K562 (cell line): ENCODE measurements around the gene SMCHD1. TPM values are rescaled to one million over a fixed set of nuclear protein-coding genes. Genes with fewer than 3 reads are reported as not detected.

Experiments used
- ATF3 ChIP-seq, 2 experiments: fragments of 450-650 bp in 1 of 2; sonication (generic) in 1 of 2; formaldehyde crosslinking in 1 of 2; IDR thresholded peaks in 1 of 2; conservative IDR thresholded peaks in 1 of 2; 2 replicates each; pipeline versions ENCODE4 v1.6.1 to v1.8.1; 2016 to 2023; ENCODE audit warnings: mild to moderate bottlenecking in 2 of 2, moderate library complexity in 2 of 2, inconsistent platforms in 1 of 2, missing genetic modification reagents in 1 of 2
- CREM ChIP-seq: IDR thresholded peaks from 2 replicates; pipeline ENCODE4 v1.6.1; 2014; ENCODE audit warnings: antibody characterized with exemption, low read depth
- E2F8 ChIP-seq: fragments of 450-650 bp; IDR thresholded peaks from 2 replicates; pipeline ENCODE4 v1.7.1; 2018; ENCODE audit warnings: mild to moderate bottlenecking, low read depth; ENCODE audit not compliant: partially characterized antibody
- FOXM1 ChIP-seq, 2 experiments: fragments of 450-650 bp in 1 of 2; sonication (generic) in 1 of 2; formaldehyde crosslinking in 1 of 2; IDR thresholded peaks; 2 replicates each; pipeline versions ENCODE4 v1.6.1 to v1.9.0; 2017 to 2022; ENCODE audit warnings: low read depth in 2 of 2, mild to moderate bottlenecking in 2 of 2, missing genetic modification reagents in 1 of 2, moderate library complexity in 1 of 2
- HEY1 ChIP-seq: fragments of 250-450 bp; sonication (Bioruptor Pico); IDR thresholded peaks from 2 replicates; pipeline ENCODE4 v1.5.0; 2020; ENCODE audit warnings: mild to moderate bottlenecking, moderate library complexity, borderline replicate concordance
- HINFP ChIP-seq: fragments of 450-650 bp; conservative IDR thresholded peaks from 2 replicates; pipeline ENCODE4 v1.6.1; 2016; ENCODE audit warnings: missing genetic modification characterization, low read depth, mild to moderate bottlenecking, control low read depth, missing compliant biosample characterization
- ID3 ChIP-seq, 2 experiments: fragments of 250-450 bp in 1 of 2; fragments of 450-650 bp in 1 of 2; sonication (Bioruptor Pico) in 1 of 2; IDR thresholded peaks; 2 replicates each; pipeline versions ENCODE4 v1.6.1 to v1.8.0; 2016 to 2021; ENCODE audit warnings: mild to moderate bottlenecking in 2 of 2, moderate library complexity in 2 of 2, missing compliant biosample characterization in 1 of 2, missing genetic modification characterization in 1 of 2
- KLF10 ChIP-seq: fragments of 250-450 bp; sonication (Bioruptor Pico); IDR thresholded peaks from 2 replicates; pipeline ENCODE4 v1.6.1; 2021; ENCODE audit warnings: matching md5 sums
- NR3C1 ChIP-seq: sonication (generic); formaldehyde crosslinking; IDR thresholded peaks from 2 replicates; pipeline ENCODE4 v1.8.1; 2022; ENCODE audit warnings: missing genetic modification reagents
- PRPF4 ChIP-seq: fragments of 200-400 bp; formaldehyde crosslinking; IDR thresholded peaks from one replicate; pipeline ENCODE4 v1.6.1; 2017; ENCODE audit warnings: low read length, low read depth, mild to moderate bottlenecking; ENCODE audit not compliant: insufficient read depth, poor library complexity, severe bottlenecking
- SAFB2 ChIP-seq: fragments of 200-400 bp; formaldehyde crosslinking; IDR thresholded peaks from 2 replicates; pipeline ENCODE4 v1.6.1; 2018; ENCODE audit warnings: borderline replicate concordance, low read length, low read depth, moderate library complexity; ENCODE audit not compliant: severe bottlenecking
- ZNF23 ChIP-seq: fragments of 250-450 bp; sonication (Bioruptor Pico); IDR thresholded peaks from 2 replicates; pipeline ENCODE4 v1.4.0; 2020; ENCODE audit warnings: mild to moderate bottlenecking
- ZNF639 ChIP-seq, 2 experiments: fragments of 200-800 bp in 1 of 2; sonication (Bioruptor generic) in 1 of 2; sonication (generic) in 1 of 2; formaldehyde crosslinking in 1 of 2; IDR thresholded peaks in 1 of 2; conservative IDR thresholded peaks in 1 of 2; 2 replicates each; pipeline versions ENCODE4 v1.5.0 to v1.6.1; 2016 to 2020; ENCODE audit warnings: missing compliant biosample characterization in 1 of 2, missing genetic modification characterization in 1 of 2, missing genetic modification reagents in 1 of 2
- ZNF707 ChIP-seq: fragments of 250-450 bp; sonication (Bioruptor Pico); conservative IDR thresholded peaks from 2 replicates; pipeline ENCODE4 v1.8.0; 2022; ENCODE audit warnings: inconsistent platforms, mild to moderate bottlenecking, moderate library complexity
- polyA plus RNA-seq, 8 experiments: library from polyadenylated mRNA; depleted of rRNA in 4 of 8; stranded (reverse) in 5 of 8; unstranded in 3 of 8; fragments of >200 nt; fragmentation: Nextera tagmentation in 2 of 8; fragmentation: Illumina TruSeq in 1 of 8; extraction: Ambion mirVana in 2 of 8; extraction: Trizol in 1 of 8; gene quantifications; 2 replicates each; pipeline versions ENCODE4 v1.2.1 to v1.2.3, GENCODE V29; 2011 to 2014; ENCODE audit warnings: inconsistent platforms in 1 of 8, missing spikeins in 1 of 8
- total RNA-seq, 7 experiments: library from RNA; depleted of rRNA in 6 of 7; stranded (reverse); fragments of >200 nt in 6 of 7; fragmentation: Illumina TruSeq in 2 of 7; extraction: Trizol in 2 of 7; gene quantifications; 2 replicates each; pipeline versions ENCODE4 v1.2.1 to v1.2.3, GENCODE V29; 2011 to 2021; ENCODE audit warnings: low replicate concordance in 1 of 7

The SMCHD1 gene
- total and polyA plus RNA-seq, 9 of the 15 experiments (the other 6 are each of a cell fraction or from before 2014, with no cell fraction given), result 6.3 to 144 (median 72.7) TPM

- TF ChIP-seq CREM (no peak), FOXM1 (IDR thresholded peaks at IDR 0.05; ENCODE audit: low read depth) (peak; percentile 63; the same call in 1 of the 2 replicates), FOXM1 (CRISPR knock-in tag; IDR thresholded peaks at IDR 0.05; ENCODE audit: low read depth) (no peak), ZNF707 (CRISPR knock-in tag) (no peak), E2F8 (no peak), SAFB2 (no peak), KLF10 (CRISPR knock-in tag) (no peak), ZNF639 (CRISPR knock-in tag; conservative IDR thresholded peaks at IDR 0.05 in 1 of 2, IDR thresholded peaks at IDR 0.05 in 1 of 2) (no peak), NR3C1 (CRISPR knock-in tag) (no peak), HINFP (tag) (no peak), PRPF4 (no peak), ZNF23 (CRISPR knock-in tag) (no peak), ID3 (CRISPR knock-in tag; IDR thresholded peaks at IDR 0.05) (no peak), ID3 (tag; IDR thresholded peaks at IDR 0.05) (no peak), ATF3 (IDR thresholded peaks at IDR 0.05) (peak; percentile 87), ATF3 (CRISPR knock-in tag; conservative IDR thresholded peaks at IDR 0.05) (no peak), HEY1 (CRISPR knock-in tag) (no peak)
Observed at GRCh38 chr18:2706903-2707302, 51.4 kb downstream of the SMCHD1 start (continued).
